ENCODE data around the gene OFD1. TPM values are rescaled to one million over a fixed set of nuclear protein-coding genes. Genes with fewer than 3 reads are reported as not detected.

The OFD1 gene
- total and polyA plus RNA-seq, 2 of the 8 experiments (the other 6 are each of a cell fraction or from before 2014, with no cell fraction given) = 8.0 to 23.4 TPM

- H3K18ac ChIP-seq (ENCODE audit: extremely low read depth, low read length) = no peak overlapping the region
- DNase-seq (ENCODE audit: low read depth in 1 of 2, low spot score in 2 of 2) (no peak), FAIRE-seq (no peak)
- no peak overlapping the region for H2BK20ac ChIP-seq (ENCODE audit: low read length)
- H3K4ac ChIP-seq (replicated peaks; ENCODE audit: insufficient read length, low read depth, low read length) = no peak overlapping the region
- 91% methylated on average over 6 of the region's 7 CpGs; no CpG with 5 or more reads in 1 of the 2 experiments for WGBS, 2 experiments (ENCODE audit: extremely low coverage in 1 of 2, insufficient coverage in 1 of 2, insufficient read length in 1 of 2, insufficient replicate concordance in 2 of 2, low coverage in 1 of 2, low lambda C conversion rate in 2 of 2, missing lambda C conversion rate in 1 of 2)
- no peaks in the 10 kb centered on the region for H3K79me2 ChIP-seq (ENCODE audit: control insufficient read depth in 1 of 2, insufficient read depth in 2 of 2, low read length in 2 of 2)
- no peak overlapping the region for H3K4me2 ChIP-seq (ENCODE audit: insufficient read depth in 1 of 2, low read depth in 2 of 2, low read length in 2 of 2)
- H3K9me3 ChIP-seq (ENCODE audit: insufficient read depth in 2 of 2, low read depth in 1 of 2, low read length in 1 of 2) = no peaks in the 10 kb centered on the region
- TF ChIP-seq, protein P1, sequence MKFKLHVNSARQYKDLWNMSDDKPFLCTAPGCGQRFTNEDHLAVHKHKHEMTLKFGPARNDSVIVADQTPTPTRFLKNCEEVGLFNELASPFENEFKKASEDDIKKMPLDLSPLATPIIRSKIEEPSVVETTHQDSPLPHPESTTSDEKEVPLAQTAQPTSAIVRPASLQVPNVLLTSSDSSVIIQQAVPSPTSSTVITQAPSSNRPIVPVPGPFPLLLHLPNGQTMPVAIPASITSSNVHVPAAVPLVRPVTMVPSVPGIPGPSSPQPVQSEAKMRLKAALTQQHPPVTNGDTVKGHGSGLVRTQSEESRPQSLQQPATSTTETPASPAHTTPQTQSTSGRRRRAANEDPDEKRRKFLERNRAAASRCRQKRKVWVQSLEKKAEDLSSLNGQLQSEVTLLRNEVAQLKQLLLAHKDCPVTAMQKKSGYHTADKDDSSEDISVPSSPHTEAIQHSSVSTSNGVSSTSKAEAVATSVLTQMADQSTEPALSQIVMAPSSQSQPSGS (IDR thresholded peaks at IDR 0.05; ENCODE audit: low read length) = no peak
- TF ChIP-seq SIRT6 (IDR thresholded peaks at IDR 0.05; ENCODE audit: low read length) = no peak
- no peak for TF ChIP-seq RAD21 (IDR thresholded peaks at IDR 0.05 in 1 of 2, conservative IDR thresholded peaks at IDR 0.05 in 1 of 2; ENCODE audit: low read depth in 2 of 2, low read length in 2 of 2)
- no peak for TF ChIP-seq BACH1 (IDR thresholded peaks at IDR 0.05; ENCODE audit: low read length)
- no peak overlapping the region for H3K56ac ChIP-seq (replicated peaks; ENCODE audit: insufficient read length, low read depth, low read length)
- no peaks in the 10 kb centered on the region; a peak in 1 of 7 replicates for H3K4me1 ChIP-seq (replicated peaks in 1 of 4; ENCODE audit: control insufficient read depth in 3 of 4, insufficient read depth in 4 of 4, low read length in 3 of 4)
- H3K27ac ChIP-seq (ENCODE audit: low read depth, low read length) = no peak overlapping the region
- H2BK5ac ChIP-seq (ENCODE audit: low read depth, low read length) = no peak overlapping the region
- H3K79me1 ChIP-seq (ENCODE audit: low read depth, low read length) = no peaks in the 10 kb centered on the region
- no peak overlapping the region for H4K91ac ChIP-seq (replicated peaks; ENCODE audit: insufficient read length, low read length)
- peaks cover 3 to 40% (median 18%) of the 10 kb centered on the region in 4 experiments; a peak in 7 of 8 replicates for H3K36me3 ChIP-seq (ENCODE audit: control insufficient read depth in 2 of 4, insufficient read depth in 4 of 4, low read length in 3 of 4)
- no peak overlapping the region for H4K5ac ChIP-seq (ENCODE audit: insufficient read length, low read depth, low read length)
- no peak overlapping the region for H2BK120ac ChIP-seq (replicated peaks; ENCODE audit: low read depth, low read length)
- H2BK12ac ChIP-seq (ENCODE audit: low read depth, low read length) = no peak overlapping the region
- H3K27me3 ChIP-seq (replicated peaks in 1 of 4; ENCODE audit: control insufficient read depth in 3 of 4, extremely low read depth in 1 of 4, insufficient read depth in 3 of 4, low read length in 3 of 4) = no peaks in the 10 kb centered on the region
- no peaks in the 10 kb centered on the region for H4K20me1 ChIP-seq (replicated peaks in 1 of 2; ENCODE audit: control insufficient read depth in 1 of 2, insufficient read depth in 2 of 2, low read length in 2 of 2)
- no peak overlapping the region for H3K14ac ChIP-seq (ENCODE audit: insufficient read length)
- H3K23ac ChIP-seq (ENCODE audit: insufficient read length) = no peak overlapping the region
- H3K9ac ChIP-seq (replicated peaks in 1 of 4; ENCODE audit: extremely low read depth in 1 of 4, low read depth in 3 of 4, low read length in 3 of 4) = no peak overlapping the region
- ChIA-PET CTCF (ENCODE audit: partially characterized antibody) (interaction anchor here (0.9 to 1.3 kb wide), 4 partner anchors 10 to 158 kb away, joined by 3 to 5 read pairs (median 3); no protein-coding TSS in a partner anchor), POLR2A (ENCODE audit: partially characterized antibody) (interaction anchor here (0.6 to 2.6 kb wide), 4 partner anchors 13 to 248 kb away, joined by 3 to 10 read pairs (median 3); partner anchors contain the start of gene GEMIN8)
- H4K8ac ChIP-seq (ENCODE audit: extremely low read depth, insufficient read depth, low read length) = no peak overlapping the region
- no peaks in the 10 kb centered on the region for H3K23me2 ChIP-seq (ENCODE audit: low read depth, low read length)
- no peak overlapping the region for H2AFZ ChIP-seq (ENCODE audit: low read length)
- H3K4me3 ChIP-seq (ENCODE audit: extremely low read depth in 1 of 4, insufficient read depth in 2 of 4, low read depth in 3 of 4, low read length in 4 of 4) = no peak overlapping the region
- no peak overlapping the region for H2AK5ac ChIP-seq (ENCODE audit: low read depth, low read length)
- H2BK15ac ChIP-seq (ENCODE audit: low read length) = no peak overlapping the region
Observed at GRCh38 chrX:13780868-13781427, 46.4 kb downstream of the OFD1 start.

All from H1 (cell line).